ENCODE data around the gene KIAA2012.

KIAA2012 gene

DNA sequence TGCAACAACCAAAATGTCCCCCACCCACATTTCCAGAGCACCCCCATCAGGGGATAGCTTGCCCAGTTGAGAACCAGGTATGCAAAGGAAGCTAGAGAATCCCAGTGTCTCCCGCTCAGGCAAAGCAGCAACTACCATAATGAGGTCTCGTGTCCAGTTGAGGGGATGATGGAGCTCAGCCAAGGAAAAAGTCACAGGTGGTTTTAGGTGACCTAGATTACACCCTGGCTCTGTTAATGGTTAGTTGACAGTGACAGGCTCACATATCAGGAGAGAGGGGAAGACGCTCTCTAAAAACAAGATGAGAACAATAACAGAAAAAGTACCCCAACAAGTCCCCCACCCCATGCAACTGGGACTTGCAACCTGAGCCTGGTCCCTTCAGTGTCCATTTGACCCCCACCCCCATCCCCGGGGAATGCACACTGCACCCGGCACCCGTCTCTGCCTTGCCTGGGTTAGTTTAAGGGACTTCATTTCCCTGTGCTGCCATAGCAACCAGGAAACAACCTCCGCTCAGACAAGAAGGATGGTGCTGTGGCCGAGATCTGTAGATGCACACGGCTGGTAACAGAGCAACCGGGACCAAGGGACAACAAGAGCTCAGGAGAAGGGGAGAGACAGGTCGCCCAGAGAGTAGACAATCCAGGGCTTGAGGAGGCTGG lies at the start of gene KIAA2012:
TSS of gene KIAA2012 (plus strand) at position 519 of the 665 bp plus-strand sequence. CDS start 373 bp downstream, outside the sequence.
- Histone ChIP-seq H3K36me3 (ENCODE audit: control insufficient read depth, insufficient read depth, low read length) (no peaks in the 10 kb centered on the region), H3K4me1 (ENCODE audit: control insufficient read depth, insufficient read depth, low read length) (no peaks in the 10 kb centered on the region), H3K9ac (ENCODE audit: low read length) (no peak within 1 kb of the TSS), H3K9me3 (ENCODE audit: control insufficient read depth, low read length) (no peaks in the 10 kb centered on the region), H3K27me3 (ENCODE audit: control insufficient read depth, insufficient read depth, low read length) (no peaks in the 10 kb centered on the region), H3K4me3 (ENCODE audit: low read length) (no peak within 1 kb of the TSS)

GRCh38 chr2:202023904-202024266 lies 49.2 kb upstream of the KIAA2012 start:
- Histone ChIP-seq H3K9me3 (ENCODE audit: control insufficient read depth, low read length) (no peaks in the 10 kb centered on the region), H3K9ac (ENCODE audit: low read length) (no peak overlapping the region), H3K27me3 (ENCODE audit: control insufficient read depth, insufficient read depth, low read length) (peaks cover 4% of the 10 kb centered on the region), H3K4me1 (ENCODE audit: control insufficient read depth, insufficient read depth, low read length) (no peaks in the 10 kb centered on the region), H3K4me3 (ENCODE audit: low read length) (no peak overlapping the region), H3K36me3 (ENCODE audit: control insufficient read depth, insufficient read depth, low read length) (no peaks in the 10 kb centered on the region)

DNA sequence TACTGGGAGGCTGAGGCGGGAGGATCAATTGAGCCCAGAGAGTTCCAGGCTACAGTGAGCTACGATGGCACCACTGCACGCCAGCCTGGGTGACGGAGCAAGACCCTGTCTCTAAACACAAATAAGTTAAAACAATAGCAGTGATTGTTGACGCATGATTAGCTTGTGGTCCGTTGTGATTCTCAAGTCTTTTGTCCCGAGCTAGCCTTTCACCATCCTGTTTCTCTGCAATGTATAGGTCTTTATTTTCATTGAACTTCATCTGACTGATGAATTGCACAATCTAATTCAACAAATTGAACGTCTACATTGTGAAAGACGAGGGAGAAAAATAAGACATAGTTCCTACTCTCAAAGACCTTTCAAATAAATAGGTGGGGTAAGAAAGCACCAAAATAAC lies 48.2 kb upstream of the KIAA2012 start:
- Histone ChIP-seq H3K4me1 (ENCODE audit: control insufficient read depth, insufficient read depth, low read length) (no peaks in the 10 kb centered on the region), H3K36me3 (ENCODE audit: control insufficient read depth, insufficient read depth, low read length) (no peaks in the 10 kb centered on the region), H3K4me3 (ENCODE audit: low read length) (no peak overlapping the region), H3K9ac (ENCODE audit: low read length) (no peak overlapping the region), H3K9me3 (ENCODE audit: control insufficient read depth, low read length) (no peaks in the 10 kb centered on the region), H3K27me3 (ENCODE audit: control insufficient read depth, insufficient read depth, low read length) (peaks cover 4% of the 10 kb centered on the region)

- Histone ChIP-seq H3K27me3 (ENCODE audit: control insufficient read depth, insufficient read depth, low read length) (peaks cover 9% of the 10 kb centered on the region), H3K4me1 (ENCODE audit: control insufficient read depth, insufficient read depth, low read length) (no peaks in the 10 kb centered on the region), H3K9me3 (ENCODE audit: control insufficient read depth, low read length) (no peaks in the 10 kb centered on the region), H3K36me3 (ENCODE audit: control insufficient read depth, insufficient read depth, low read length) (no peaks in the 10 kb centered on the region), H3K9ac (ENCODE audit: low read length) (no peak overlapping the region), H3K4me3 (ENCODE audit: low read length) (no peak overlapping the region)
Measured at GRCh38 chr2:202025816-202026215, 47.2 kb upstream of the KIAA2012 start.

DNA sequence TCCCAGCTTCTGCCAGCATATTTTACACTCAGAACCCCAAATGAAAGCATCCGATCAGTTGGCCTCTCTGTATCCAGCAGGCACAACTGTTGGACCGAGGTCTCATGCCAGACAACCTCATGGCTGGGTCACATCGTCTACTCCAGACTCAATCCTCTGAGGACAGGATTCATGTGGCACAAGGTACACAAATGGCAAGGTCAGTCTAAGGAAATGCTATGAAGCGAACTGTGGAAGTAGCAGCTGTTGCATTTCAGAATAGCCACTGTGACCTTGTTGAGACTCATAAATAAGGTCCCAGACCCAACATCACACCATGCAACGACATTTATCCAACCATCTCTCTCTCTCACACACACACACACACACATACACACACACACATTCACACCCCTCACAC lies 46.5 kb upstream of the KIAA2012 start:
- Histone ChIP-seq H3K9me3 (ENCODE audit: control insufficient read depth, low read length) (no peaks in the 10 kb centered on the region), H3K4me3 (ENCODE audit: low read length) (no peak overlapping the region), H3K9ac (ENCODE audit: low read length) (no peak overlapping the region), H3K27me3 (ENCODE audit: control insufficient read depth, insufficient read depth, low read length) (peaks cover 9% of the 10 kb centered on the region), H3K36me3 (ENCODE audit: control insufficient read depth, insufficient read depth, low read length) (no peaks in the 10 kb centered on the region), H3K4me1 (ENCODE audit: control insufficient read depth, insufficient read depth, low read length) (no peaks in the 10 kb centered on the region)

DNA sequence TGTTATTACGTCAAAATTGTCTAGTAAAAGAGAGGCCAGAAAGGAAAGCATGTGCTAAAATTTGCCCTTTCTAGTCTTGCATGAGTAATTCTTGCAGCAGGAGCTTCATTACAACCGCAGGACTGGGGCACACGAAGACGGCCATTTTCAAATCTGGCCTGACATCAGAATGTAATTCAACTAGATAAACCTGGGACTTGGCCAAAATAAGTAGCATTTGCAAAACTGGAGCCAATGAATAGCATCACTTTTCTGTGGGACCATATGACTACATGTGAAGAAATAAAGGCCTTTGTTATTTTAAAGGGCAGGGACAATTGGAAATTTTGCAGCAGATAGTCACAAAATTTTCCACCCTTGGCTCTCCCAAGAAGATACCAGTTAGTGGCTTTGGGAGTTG lies 42.4 kb upstream of the KIAA2012 start:
- Histone ChIP-seq H3K36me3 (ENCODE audit: control insufficient read depth, insufficient read depth, low read length) (no peaks in the 10 kb centered on the region), H3K4me3 (ENCODE audit: low read length) (no peak overlapping the region)

GRCh38 chr2:202031246-202031951 lies 41.7 kb upstream of the KIAA2012 start:
- no peak overlapping the region for H3K9ac ChIP-seq (ENCODE audit: low read length)
- H3K4me1 ChIP-seq (ENCODE audit: control insufficient read depth, insufficient read depth, low read length) = peaks cover 12% of the 10 kb centered on the region
- peaks cover 34% of the 10 kb centered on the region for H3K27me3 ChIP-seq (ENCODE audit: control insufficient read depth, insufficient read depth, low read length)
- H3K9me3 ChIP-seq (ENCODE audit: control insufficient read depth, low read length) = no peaks in the 10 kb centered on the region
- no peak overlapping the region for H3K4me3 ChIP-seq (ENCODE audit: low read length)
- no peaks in the 10 kb centered on the region for H3K36me3 ChIP-seq (ENCODE audit: control insufficient read depth, insufficient read depth, low read length)

More for the DNA sequence above, 42.4 kb upstream of the KIAA2012 start:
- Histone ChIP-seq H3K9me3 (ENCODE audit: control insufficient read depth, low read length) (no peaks in the 10 kb centered on the region), H3K27me3 (ENCODE audit: control insufficient read depth, insufficient read depth, low read length) (peaks cover 31% of the 10 kb centered on the region), H3K9ac (ENCODE audit: low read length) (no peak overlapping the region), H3K4me1 (ENCODE audit: control insufficient read depth, insufficient read depth, low read length) (peaks cover 12% of the 10 kb centered on the region)

- Histone ChIP-seq H3K36me3 (ENCODE audit: control insufficient read depth, insufficient read depth, low read length) (no peaks in the 10 kb centered on the region), H3K4me1 (ENCODE audit: control insufficient read depth, insufficient read depth, low read length) (peaks cover 12% of the 10 kb centered on the region), H3K4me3 (ENCODE audit: low read length) (peak overlapping the region; percentile 67), H3K27me3 (ENCODE audit: control insufficient read depth, insufficient read depth, low read length) (peaks cover 36% of the 10 kb centered on the region), H3K9me3 (ENCODE audit: control insufficient read depth, low read length) (no peaks in the 10 kb centered on the region), H3K9ac (ENCODE audit: low read length) (peak overlapping the region; percentile 69)
Measured at GRCh38 chr2:202032846-202033316, 40.2 kb upstream of the KIAA2012 start.

- Histone ChIP-seq H3K4me1 (ENCODE audit: control insufficient read depth, insufficient read depth, low read length) (peaks cover 14% of the 10 kb centered on the region), H3K27me3 (ENCODE audit: control insufficient read depth, insufficient read depth, low read length) (peaks cover 36% of the 10 kb centered on the region), H3K4me3 (ENCODE audit: low read length) (peak within 1 kb of the TSS; percentile 67), H3K36me3 (ENCODE audit: control insufficient read depth, insufficient read depth, low read length) (no peaks in the 10 kb centered on the region), H3K9me3 (ENCODE audit: control insufficient read depth, low read length) (no peaks in the 10 kb centered on the region), H3K9ac (ENCODE audit: low read length) (peak within 1 kb of the TSS; percentile 69)
Measured at GRCh38 chr2:202033317-202034248, 39.5 kb upstream of the KIAA2012 start, which contains the start of gene FZD7. TSS of gene FZD7 (plus strand) at chr2:202033855. CDS start at chr2:202034648, 793 bp downstream.

DNA sequence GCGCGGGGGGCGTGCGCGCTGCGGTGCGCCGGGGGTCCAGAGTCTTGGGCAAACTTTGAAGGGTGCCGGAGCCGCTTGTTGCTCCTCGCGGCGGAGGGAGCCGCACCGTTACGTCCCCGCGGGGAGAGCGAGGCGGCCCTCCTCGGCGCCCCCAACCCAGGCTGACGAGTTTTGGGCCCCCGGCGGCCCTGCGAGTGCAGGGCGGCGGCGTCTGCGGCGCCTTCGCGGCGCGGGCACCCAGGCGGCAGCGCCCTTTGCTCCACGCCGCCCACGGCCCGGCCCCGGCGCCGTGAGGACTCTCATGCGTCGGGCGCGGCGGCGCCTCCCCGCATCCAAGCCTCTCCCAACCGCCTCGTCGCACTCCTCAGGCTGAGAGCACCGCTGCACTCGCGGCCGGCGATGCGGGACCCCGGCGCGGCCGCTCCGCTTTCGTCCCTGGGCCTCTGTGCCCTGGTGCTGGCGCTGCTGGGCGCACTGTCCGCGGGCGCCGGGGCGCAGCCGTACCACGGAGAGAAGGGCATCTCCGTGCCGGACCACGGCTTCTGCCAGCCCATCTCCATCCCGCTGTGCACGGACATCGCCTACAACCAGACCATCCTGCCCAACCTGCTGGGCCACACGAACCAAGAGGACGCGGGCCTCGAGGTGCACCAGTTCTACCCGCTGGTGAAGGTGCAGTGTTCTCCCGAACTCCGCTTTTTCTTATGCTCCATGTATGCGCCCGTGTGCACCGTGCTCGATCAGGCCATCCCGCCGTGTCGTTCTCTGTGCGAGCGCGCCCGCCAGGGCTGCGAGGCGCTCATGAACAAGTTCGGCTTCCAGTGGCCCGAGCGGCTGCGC lies 38.6 kb upstream of the KIAA2012 start:
- H3K36me3 ChIP-seq (ENCODE audit: control insufficient read depth, insufficient read depth, low read length) = no peaks in the 10 kb centered on the region
- peak overlapping the region; percentile 63 for H3K4me3 ChIP-seq (ENCODE audit: low read length)
- no peaks in the 10 kb centered on the region for H3K9me3 ChIP-seq (ENCODE audit: control insufficient read depth, low read length)
- H3K9ac ChIP-seq (ENCODE audit: low read length) = peak overlapping the region; percentile 57
- H3K27me3 ChIP-seq (ENCODE audit: control insufficient read depth, insufficient read depth, low read length) = peaks cover 36% of the 10 kb centered on the region
- H3K4me1 ChIP-seq (ENCODE audit: control insufficient read depth, insufficient read depth, low read length) = peaks cover 23% of the 10 kb centered on the region
